IMR-90 (cell line): Measurements from ENCODE around the gene TCHP. TPM values are rescaled to one million over a fixed set of nuclear protein-coding genes. Genes with fewer than 3 reads are reported as not detected.

ENCODE experiments used
- ATAC-seq: fragments of 200-7000 bp; cut with Tn5 transposase; 2 replicates; pipeline ENCODE4 v1.9.1; 2020; ENCODE audit warnings: low read depth, mild to moderate bottlenecking, moderate library complexity
- BruUV-seq: library from RNA; stranded (reverse); fragments of 400-500 nt; replicated peaks from 2 replicates; lab custom pipeline; 2021; lab: Mats Ljungman, UMichigan
- CTCF ChIA-PET: fragments of 300-600 bp; formaldehyde crosslinking; extraction: SDS; loops from one replicate; lab custom pipeline; 2021; ENCODE audit warnings: antibody characterized with exemption; lab: Yijun Ruan, JAX
- POLR2A ChIA-PET: fragments of 300-600 bp; sonication (Branson Sonifier 250); formaldehyde crosslinking; loops from one replicate; lab custom pipeline; 2022; ENCODE audit warnings: antibody characterized with exemption; ENCODE audit not compliant: unreplicated experiment; lab: Charles Lee
- DNase-seq: peaks from one replicate; pipeline ENCODE4 v3.0.0; 2013
- H2AFZ ChIP-seq: replicated peaks from 2 replicates; pipeline ENCODE3; 2013; ENCODE audit warnings: low read length, mild to moderate bottlenecking; ENCODE audit not compliant: poor library complexity
- H2AK5ac ChIP-seq: 2 replicates; pipeline ENCODE4 v1.6.1; 2013; ENCODE audit warnings: low read depth, low read length, inconsistent platforms
- H2AK9ac ChIP-seq: replicated peaks from 2 replicates; pipeline ENCODE3; 2013; ENCODE audit warnings: mild to moderate bottlenecking, low read depth, low read length, moderate library complexity; ENCODE audit not compliant: poor library complexity
- H2BK120ac ChIP-seq: 2 replicates; pipeline ENCODE4 v1.6.1; 2013; ENCODE audit warnings: low read depth, low read length, inconsistent platforms
- H2BK15ac ChIP-seq: 3 replicates; pipeline ENCODE4 v1.6.1; 2013; ENCODE audit warnings: low read depth, low read length, inconsistent platforms
- H2BK20ac ChIP-seq: 2 replicates; pipeline ENCODE4 v1.6.1; 2013; ENCODE audit warnings: low read depth, mild to moderate bottlenecking, inconsistent platforms, low read length, moderate library complexity
- H2BK5ac ChIP-seq: 2 replicates; pipeline ENCODE4 v1.6.1; 2013; ENCODE audit warnings: mild to moderate bottlenecking, low read depth, low read length, inconsistent platforms; ENCODE audit not compliant: poor library complexity, severe bottlenecking
- H3K14ac ChIP-seq: replicated peaks from 2 replicates; pipeline ENCODE4 v1.6.1; 2013; ENCODE audit warnings: low read depth, low read length, inconsistent platforms
- H3K18ac ChIP-seq: 2 replicates; pipeline ENCODE4 v1.6.1; 2013; ENCODE audit warnings: low read depth, low read length, control low read depth
- H3K23ac ChIP-seq: 2 replicates; pipeline ENCODE4 v1.6.1; 2013; ENCODE audit warnings: low read depth, low read length, inconsistent platforms
- H3K27ac ChIP-seq: 2 replicates; pipeline ENCODE4 v1.5.1; 2013; ENCODE audit warnings: mild to moderate bottlenecking, control low read depth, low read length; ENCODE audit not compliant: insufficient read depth
- H3K27me3 ChIP-seq: 2 replicates; pipeline ENCODE4 v1.6.1; 2013; ENCODE audit warnings: low read length; ENCODE audit not compliant: control insufficient read depth, insufficient read depth
- H3K36me3 ChIP-seq: 2 replicates; pipeline ENCODE4 v1.6.1; 2013; ENCODE audit warnings: low read length, mixed read lengths; ENCODE audit not compliant: control insufficient read depth, insufficient read depth
- H3K4ac ChIP-seq: 2 replicates; pipeline ENCODE4 v1.6.1; 2013; ENCODE audit warnings: low read depth, low read length, inconsistent platforms
- H3K4me1 ChIP-seq: 2 replicates; pipeline ENCODE4 v1.6.1; 2013; ENCODE audit warnings: low read length, mixed read lengths; ENCODE audit not compliant: control insufficient read depth, insufficient read depth
- H3K4me2 ChIP-seq: 2 replicates; pipeline ENCODE4 v1.6.1; 2013; ENCODE audit warnings: low read depth, mild to moderate bottlenecking, control low read depth, low read length, moderate library complexity
- H3K4me3 ChIP-seq: 2 replicates; pipeline ENCODE4 v1.5.1; 2013; ENCODE audit warnings: low read depth, mild to moderate bottlenecking, control low read depth, low read length, moderate library complexity; ENCODE audit not compliant: insufficient read depth
- H3K56ac ChIP-seq: 2 replicates; pipeline ENCODE4 v1.6.1; 2013; ENCODE audit warnings: low read length, inconsistent platforms; ENCODE audit not compliant: insufficient read depth; ENCODE audit errors: extremely low read depth
- H3K79me1 ChIP-seq, 2 experiments: 2 replicates each; pipeline ENCODE4 v1.6.1; 2013; ENCODE audit warnings: low read length in 2 of 2, inconsistent platforms in 1 of 2, low read depth in 1 of 2
- H3K9ac ChIP-seq: 2 replicates; pipeline ENCODE4 v1.6.1; 2013; ENCODE audit warnings: low read depth, low read length, control low read depth
- H3K9me1 ChIP-seq: 2 replicates; pipeline ENCODE4 v1.6.1; 2013; ENCODE audit warnings: low read length, inconsistent platforms; ENCODE audit not compliant: insufficient read depth
- H3K9me3 ChIP-seq: 2 replicates; pipeline ENCODE4 v1.6.1; 2013; ENCODE audit warnings: low read length; ENCODE audit not compliant: control insufficient read depth, insufficient read depth
- H4K20me1 ChIP-seq: 2 replicates; pipeline ENCODE4 v1.6.1; 2013; ENCODE audit warnings: low read length, inconsistent platforms; ENCODE audit not compliant: insufficient read depth
- H4K5ac ChIP-seq: 2 replicates; pipeline ENCODE4 v1.6.1; 2013; ENCODE audit warnings: mild to moderate bottlenecking, low read depth, low read length, control low read depth
- H4K8ac ChIP-seq, 2 experiments: 2 replicates each; pipeline ENCODE4 v1.6.1; 2013; ENCODE audit warnings: low read depth in 2 of 2, low read length in 2 of 2, control low read depth in 1 of 2, inconsistent platforms in 1 of 2
- H4K91ac ChIP-seq: 2 replicates; pipeline ENCODE4 v1.6.1; 2013; ENCODE audit warnings: low read depth, low read length, inconsistent platforms; ENCODE audit not compliant: insufficient read depth
- BHLHE40 ChIP-seq: fragments of 150-350 bp; IDR thresholded peaks from 2 replicates; pipeline ENCODE4 v1.6.1; 2016; ENCODE audit warnings: mild to moderate bottlenecking, low read depth, low read length
- CEBPB ChIP-seq: IDR thresholded peaks from 2 replicates; pipeline ENCODE4 v1.6.1; 2012; ENCODE audit warnings: low read depth, low read length, improper control_type of control experiment
- FOS ChIP-seq: fragments of 150-350 bp; IDR thresholded peaks from 2 replicates; pipeline ENCODE4 v1.6.1; 2016; ENCODE audit warnings: low read depth, low read length
- MAZ ChIP-seq: IDR thresholded peaks from 2 replicates; pipeline ENCODE4 v1.6.1; 2012; ENCODE audit warnings: low read depth, mild to moderate bottlenecking, low read length, improper control_type of control experiment, moderate library complexity, borderline replicate concordance
- MXI1 ChIP-seq: IDR thresholded peaks from 2 replicates; pipeline ENCODE4 v1.6.1; 2012; ENCODE audit warnings: low read depth, mild to moderate bottlenecking, low read length, moderate library complexity, borderline replicate concordance
- NFE2L2 ChIP-seq: fragments of 150-350 bp; IDR thresholded peaks from 2 replicates; pipeline ENCODE4 v1.6.1; 2016; ENCODE audit warnings: low read depth, mild to moderate bottlenecking, low read length
- POLR2A ChIP-seq: IDR thresholded peaks from 2 replicates; pipeline ENCODE4 v1.6.1; 2012; ENCODE audit warnings: mild to moderate bottlenecking, low read depth, low read length
- RCOR1 ChIP-seq: IDR thresholded peaks from 2 replicates; pipeline ENCODE4 v1.6.1; 2012; ENCODE audit warnings: mild to moderate bottlenecking, low read length, improper control_type of control experiment; ENCODE audit not compliant: insufficient replicate concordance
- SMC3 ChIP-seq: fragments of 150-350 bp; IDR thresholded peaks from 2 replicates; pipeline ENCODE4 v1.6.1; 2016; ENCODE audit warnings: low read depth, mild to moderate bottlenecking, antibody characterized with exemption, low read length, moderate library complexity
- USF2 ChIP-seq: fragments of 150-350 bp; IDR thresholded peaks from 2 replicates; pipeline ENCODE4 v1.6.1; 2017; ENCODE audit warnings: mild to moderate bottlenecking, antibody characterized with exemption, low read length, low read depth
- WGBS, 2 experiments: methylation state at CpG; one replicate each; pipeline versions ENCODE4 v1.1.5 to v1.1.7; 2013; ENCODE audit warnings: missing lambda C conversion rate in 2 of 2; ENCODE audit not compliant: insufficient read length in 1 of 2; ENCODE audit errors: extremely low coverage in 2 of 2; 5-methylcytosine and 5-hydroxymethylcytosine counted together
- dilution Hi-C: fragments of 300-500 bp; cut with HindIII; formaldehyde crosslinking; loops from one replicate; pipeline ENCODE4 v1.14.3; 2018; ENCODE audit warnings: low sequenced_read_pairs; ENCODE audit not compliant: unreplicated experiment
- in situ Hi-C: fragments of 300-500 bp; cut with MboI; formaldehyde crosslinking; loops from 3 replicates; pipeline ENCODE4 v1.14.3; 2019; ENCODE audit warnings: low sequenced_read_pairs, inconsistent platforms, mixed read lengths
- intact Hi-C: fragments of 100-400 bp; cut with micrococcal nuclease; formaldehyde crosslinking; loops from 2 replicates; pipeline ENCODE4 v1.10.0; 2022
- polyA plus RNA-seq, 3 experiments: library from polyadenylated mRNA; depleted of rRNA; stranded (reverse); fragments of >200 nt; gene quantifications; 2 replicates each; pipeline ENCODE4 v1.2.3, GENCODE V29; 2012; ENCODE audit warnings: low replicate concordance in 1 of 3
- total RNA-seq: library from RNA; depleted of rRNA; stranded (reverse); fragments of >200 nt; gene quantifications from 2 replicates; pipeline ENCODE4 v1.2.3, GENCODE V29; 2012
- TF ChIP-seq, protein P1 (sequence below): fragments of 150-350 bp; IDR thresholded peaks from 2 replicates; pipeline ENCODE4 v1.6.1; 2016; ENCODE audit warnings: low read depth, mild to moderate bottlenecking, low read length, moderate library complexity, borderline replicate concordance

The TCHP gene
- total and polyA plus RNA-seq, 2 of the 4 experiments (the other 2 are of a cell fraction) = 6.1 to 13.4 TPM

DNA sequence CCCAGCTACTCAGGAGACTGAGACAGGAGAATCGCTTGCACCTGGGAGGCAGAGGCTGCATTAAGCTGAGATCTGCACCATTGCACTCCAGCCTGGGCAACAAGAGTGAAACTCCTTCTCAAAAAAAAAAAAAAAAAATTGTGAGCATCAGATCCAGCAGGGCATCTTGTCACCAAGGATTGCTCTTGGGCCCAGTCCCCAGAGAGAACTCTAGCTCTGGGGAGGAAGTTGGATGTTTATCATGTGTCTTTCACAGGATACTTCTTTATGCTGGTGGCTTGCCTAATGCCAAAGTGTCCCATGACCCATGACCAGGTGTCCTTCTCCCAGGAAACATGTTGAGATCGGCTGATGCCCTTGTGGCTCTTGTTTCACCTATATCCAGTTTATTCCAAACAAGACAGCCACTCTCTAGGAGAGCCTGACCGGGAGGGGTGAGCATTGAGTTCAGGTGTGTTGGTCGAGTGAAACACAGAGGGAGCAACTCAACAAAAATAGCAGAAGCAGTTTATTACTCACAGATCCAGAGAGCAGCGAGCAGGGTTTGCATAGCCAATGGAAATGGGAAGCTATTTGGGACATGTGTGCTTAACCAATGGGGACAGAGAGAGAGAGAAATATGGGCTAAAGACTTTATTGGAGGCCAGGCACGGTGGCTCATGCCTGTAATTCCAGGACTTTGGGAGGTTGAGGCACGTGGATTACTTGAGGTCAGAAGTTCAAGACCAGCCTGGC is 6.6 kb upstream of the TCHP start:
- no peak overlapping the region for H3K56ac ChIP-seq
- H2BK15ac ChIP-seq = no peak overlapping the region
- no peak overlapping the region for H3K27ac ChIP-seq
- POLR2A ChIA-PET = no interaction called here
- H2BK5ac ChIP-seq = no peak overlapping the region
- 0 out of 2 replicates have a peak overlapping the region, but pooled peaks have one; percentile 47 for H3K14ac ChIP-seq
- H3K9me1 ChIP-seq = peaks cover 4% of the 10 kb centered on the region; the same call in 1 of the 2 replicates
- H4K91ac ChIP-seq = no peak overlapping the region
- no peak overlapping the region for H3K4me3 ChIP-seq
- WGBS, 2 experiments = 73% methylated on average over 2 of the region's 7 CpGs; no CpG with 5 or more reads in 1 of the 2 experiments
- no peak overlapping the region for H2AFZ ChIP-seq
- no peak for DNase-seq
- no peak overlapping the region for H3K4me2 ChIP-seq
- TF ChIP-seq, protein P1, sequence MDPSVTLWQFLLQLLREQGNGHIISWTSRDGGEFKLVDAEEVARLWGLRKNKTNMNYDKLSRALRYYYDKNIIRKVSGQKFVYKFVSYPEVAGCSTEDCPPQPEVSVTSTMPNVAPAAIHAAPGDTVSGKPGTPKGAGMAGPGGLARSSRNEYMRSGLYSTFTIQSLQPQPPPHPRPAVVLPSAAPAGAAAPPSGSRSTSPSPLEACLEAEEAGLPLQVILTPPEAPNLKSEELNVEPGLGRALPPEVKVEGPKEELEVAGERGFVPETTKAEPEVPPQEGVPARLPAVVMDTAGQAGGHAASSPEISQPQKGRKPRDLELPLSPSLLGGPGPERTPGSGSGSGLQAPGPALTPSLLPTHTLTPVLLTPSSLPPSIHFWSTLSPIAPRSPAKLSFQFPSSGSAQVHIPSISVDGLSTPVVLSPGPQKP = no peak
- TF ChIP-seq CEBPB = no peak
- no peak for TF ChIP-seq RCOR1
- TF ChIP-seq POLR2A = no peak
- no peak for TF ChIP-seq USF2
- TF ChIP-seq NFE2L2 = no peak
- no peak for TF ChIP-seq FOS
- no peak for TF ChIP-seq BHLHE40
- no peak for TF ChIP-seq MAZ
- no peak for TF ChIP-seq SMC3
- TF ChIP-seq MXI1 = no peak
- H3K9me3 ChIP-seq = no peaks in the 10 kb centered on the region
- no peak overlapping the region for H3K9ac ChIP-seq
- H3K4ac ChIP-seq = no peak overlapping the region
- H3K18ac ChIP-seq = no peak overlapping the region
- dilution Hi-C loops = no loop called here
- no peaks in the 10 kb centered on the region for H3K79me1 ChIP-seq
- 0 out of 2 replicates have a peak, but pooled peaks cover 3% of the 10 kb centered on the region for H3K4me1 ChIP-seq
- no peak overlapping the region for H4K8ac ChIP-seq
- no peaks in the 10 kb centered on the region for H3K36me3 ChIP-seq
- H3K27me3 ChIP-seq = no peaks in the 10 kb centered on the region; the same call in 1 of the 2 replicates
- in situ Hi-C loops = no loop called here
- H2BK20ac ChIP-seq = no peak overlapping the region
- no TSS peak for BruUV-seq
- H3K23ac ChIP-seq = no peak overlapping the region
- no peak overlapping the region for H2AK9ac ChIP-seq
- no peak for ATAC-seq
- no peak overlapping the region for H2AK5ac ChIP-seq
- H2BK120ac ChIP-seq = no peak overlapping the region; the same call in 1 of the 2 replicates
- CTCF ChIA-PET = no interaction called here
- intact Hi-C loops = no loop called here
- H4K20me1 ChIP-seq = no peaks in the 10 kb centered on the region
- no peak overlapping the region for H4K5ac ChIP-seq
